GM12865 (cell line): ENCODE data around the gene KCNA5.

Source experiments
- DNase-seq: peaks from one replicate; pipeline ENCODE4 v3.0.0; 2010; ENCODE audit warnings: low read depth
- H3K4me3 ChIP-seq: 2 replicates; pipeline ENCODE4 v1.5.1; 2011; ENCODE audit warnings: mild to moderate bottlenecking, low read depth, low read length, control low read depth
- TF ChIP-seq, protein P1 (sequence below): IDR thresholded peaks from 2 replicates; pipeline ENCODE4 v1.5.1; 2011; ENCODE audit warnings: low read length, control low read depth, low read depth, inconsistent platforms; ENCODE audit not compliant: insufficient read depth; ENCODE audit errors: missing control alignments

Gene KCNA5

DNA sequence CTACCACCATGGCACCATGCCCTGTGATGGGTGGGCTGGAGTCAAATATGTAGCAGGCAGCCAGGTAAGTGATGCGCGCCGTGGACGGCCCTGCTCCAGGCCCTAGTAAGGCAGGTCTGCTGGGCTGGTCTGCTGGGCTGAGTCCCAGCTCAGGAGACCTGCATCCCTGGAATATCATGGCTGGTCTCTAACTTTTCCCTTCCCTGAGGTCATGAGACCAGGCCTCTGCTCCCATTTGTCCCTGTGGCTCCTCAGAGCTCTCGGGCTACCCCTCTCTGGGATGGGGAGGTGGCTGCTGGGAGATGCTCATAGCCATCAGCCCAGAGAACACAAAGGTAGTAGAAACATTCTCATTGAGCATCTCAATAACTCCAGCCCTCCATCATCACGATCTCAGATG lies 19.8 kb upstream of the KCNA5 start:
- no peak overlapping the region for H3K4me3 ChIP-seq
- no peak for DNase-seq
- TF ChIP-seq, protein P1, sequence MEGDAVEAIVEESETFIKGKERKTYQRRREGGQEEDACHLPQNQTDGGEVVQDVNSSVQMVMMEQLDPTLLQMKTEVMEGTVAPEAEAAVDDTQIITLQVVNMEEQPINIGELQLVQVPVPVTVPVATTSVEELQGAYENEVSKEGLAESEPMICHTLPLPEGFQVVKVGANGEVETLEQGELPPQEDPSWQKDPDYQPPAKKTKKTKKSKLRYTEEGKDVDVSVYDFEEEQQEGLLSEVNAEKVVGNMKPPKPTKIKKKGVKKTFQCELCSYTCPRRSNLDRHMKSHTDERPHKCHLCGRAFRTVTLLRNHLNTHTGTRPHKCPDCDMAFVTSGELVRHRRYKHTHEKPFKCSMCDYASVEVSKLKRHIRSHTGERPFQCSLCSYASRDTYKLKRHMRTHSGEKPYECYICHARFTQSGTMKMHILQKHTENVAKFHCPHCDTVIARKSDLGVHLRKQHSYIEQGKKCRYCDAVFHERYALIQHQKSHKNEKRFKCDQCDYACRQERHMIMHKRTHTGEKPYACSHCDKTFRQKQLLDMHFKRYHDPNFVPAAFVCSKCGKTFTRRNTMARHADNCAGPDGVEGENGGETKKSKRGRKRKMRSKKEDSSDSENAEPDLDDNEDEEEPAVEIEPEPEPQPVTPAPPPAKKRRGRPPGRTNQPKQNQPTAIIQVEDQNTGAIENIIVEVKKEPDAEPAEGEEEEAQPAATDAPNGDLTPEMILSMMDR: no peak

DNA sequence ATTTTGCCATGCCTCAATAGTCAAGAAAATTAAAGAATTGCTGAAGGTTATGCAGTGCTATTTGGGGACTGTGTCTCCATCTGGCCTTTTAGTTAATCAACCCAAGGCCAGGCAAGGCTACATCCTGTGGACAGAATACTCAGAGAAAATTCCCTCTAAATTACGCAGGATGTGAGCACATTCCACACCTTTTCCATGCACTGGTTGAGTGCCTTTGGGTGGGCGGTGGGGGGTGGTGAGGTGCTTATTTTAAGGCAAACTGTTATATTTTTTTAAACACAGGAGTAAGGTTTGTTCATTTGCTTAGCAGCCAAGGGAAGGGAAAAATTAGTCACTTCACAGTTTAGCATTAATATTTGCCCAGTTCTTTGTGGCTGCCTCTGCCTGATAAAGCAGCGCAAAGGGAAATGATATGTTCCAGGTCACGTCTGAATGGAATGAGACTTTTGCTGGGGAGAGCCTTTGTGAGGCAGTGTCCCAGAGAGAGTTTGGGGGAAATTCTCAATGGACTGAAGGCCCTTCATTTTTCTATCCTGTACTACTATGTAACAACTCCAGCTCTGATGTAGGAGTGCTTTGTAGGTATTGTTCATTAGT lies 17.2 kb upstream of the KCNA5 start:
- TF ChIP-seq, protein P1: no peak
- no peak for DNase-seq
- H3K4me3 ChIP-seq: no peak overlapping the region

DNA sequence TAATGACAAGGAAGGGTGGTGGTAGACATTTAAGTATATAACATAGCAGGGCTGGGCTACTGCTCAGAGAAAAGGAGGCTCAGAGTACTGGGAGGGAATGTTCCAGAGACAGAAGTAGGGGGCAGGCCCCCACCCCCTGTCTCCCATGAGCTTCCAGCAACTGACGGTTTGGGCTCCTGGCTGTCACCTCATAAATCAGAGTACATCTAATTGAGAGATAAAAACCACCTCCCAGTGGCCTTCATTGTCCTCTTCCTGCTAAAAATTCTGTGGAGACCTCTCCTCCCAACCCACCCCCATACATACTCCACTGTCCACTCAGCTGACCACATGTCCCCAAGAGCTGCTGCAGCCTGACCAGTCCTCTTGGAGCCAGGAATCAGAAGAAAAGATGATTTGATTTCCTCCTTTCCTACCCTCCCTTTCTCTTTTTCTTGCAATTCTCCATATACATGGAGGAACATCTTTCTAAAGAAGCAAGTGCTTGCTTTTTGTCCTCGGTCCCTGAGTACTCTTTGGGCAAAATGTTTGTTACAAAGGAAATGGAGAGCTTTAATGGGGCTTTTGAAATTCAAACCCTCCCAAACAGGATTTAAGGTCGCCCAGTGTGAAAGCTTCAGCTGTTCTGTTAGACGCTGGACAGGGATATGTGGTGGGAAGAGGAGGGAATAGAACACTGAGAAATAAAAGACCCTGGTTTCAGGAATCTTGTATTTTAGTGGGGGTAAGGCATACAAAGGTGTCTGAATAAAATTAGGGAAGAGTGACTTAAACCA lies 16.4 kb upstream of the KCNA5 start:
- TF ChIP-seq, protein P1: no peak
- H3K4me3 ChIP-seq: no peak overlapping the region
- no peak for DNase-seq

DNA sequence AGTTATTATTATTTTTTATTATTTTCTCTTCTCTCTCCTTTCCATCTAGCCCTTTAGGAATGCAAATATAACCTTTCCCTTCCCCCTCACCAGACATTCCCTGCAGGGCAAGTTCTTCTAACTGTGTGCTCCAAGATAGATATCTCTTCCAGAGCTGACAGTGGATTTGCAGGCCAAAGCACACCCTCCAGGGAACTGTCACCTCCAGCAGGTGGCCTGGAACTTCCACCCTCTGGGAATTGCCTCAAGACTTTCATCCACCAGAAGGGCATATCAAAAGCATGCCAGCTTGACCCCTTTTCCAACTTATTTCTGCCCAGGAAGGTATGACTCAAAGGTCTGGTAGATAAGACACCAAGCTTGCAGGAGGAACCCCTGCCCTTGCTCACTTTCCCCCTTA lies 13.6 kb upstream of the KCNA5 start:
- DNase-seq: no peak
- H3K4me3 ChIP-seq: no peak overlapping the region
- TF ChIP-seq, protein P1: no peak

DNA sequence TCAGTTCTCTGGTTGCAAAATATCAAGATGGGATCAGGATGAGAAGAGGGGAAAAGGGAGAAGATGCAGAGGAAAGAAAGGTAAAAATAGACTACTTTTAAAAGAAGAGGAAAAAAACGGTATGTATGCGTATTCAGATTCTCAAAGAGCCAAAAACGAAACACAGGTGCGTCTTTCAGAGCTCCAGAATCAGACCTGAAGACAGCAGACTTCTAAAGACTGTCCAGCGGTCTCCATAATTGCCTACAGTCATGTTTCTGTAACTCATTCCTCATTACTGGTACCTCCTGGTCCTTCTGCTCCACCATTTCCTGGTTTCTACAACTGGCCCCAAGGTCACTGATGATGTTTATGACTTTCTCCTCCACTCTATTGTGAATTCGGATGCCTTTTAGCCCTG lies 12.4 kb upstream of the KCNA5 start:
- DNase-seq: no peak
- TF ChIP-seq, protein P1: no peak

DNA sequence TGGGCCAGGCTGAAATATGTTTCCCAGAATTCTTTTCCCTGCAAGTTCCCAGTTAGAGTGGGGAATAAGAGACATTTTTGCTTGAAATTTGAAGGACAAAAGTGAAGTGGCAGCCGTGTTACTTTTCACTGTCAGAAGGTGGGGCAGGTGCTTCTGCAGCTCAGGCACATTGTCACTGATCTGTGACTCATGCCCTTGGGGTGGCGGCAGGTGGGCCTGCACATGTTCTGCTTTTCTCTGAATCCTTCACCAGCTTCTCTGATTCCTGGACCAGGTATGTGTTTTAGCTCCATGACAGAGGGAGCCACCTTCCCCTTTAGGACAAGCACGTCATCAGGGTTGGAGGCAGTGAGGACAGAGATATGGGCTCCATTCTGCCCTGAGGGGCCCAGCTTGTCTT lies 11.7 kb upstream of the KCNA5 start:
- DNase-seq: no peak
- H3K4me3 ChIP-seq: no peak overlapping the region
- TF ChIP-seq, protein P1: no peak

More for the DNA sequence above, 12.4 kb upstream of the KCNA5 start:
- H3K4me3 ChIP-seq: no peak overlapping the region
